Coronary artery (tissue), 2 donors: ENCODE results near the gene PAFAH2.

Source experiments
- DNase-seq: peaks from one replicate; pipeline ENCODE4 v3.0.0-alpha.2; 2017; ENCODE audit warnings: low spot score
- H3K27ac ChIP-seq, 2 donors: fragments of 200-600 bp; sonication (generic); one replicate each; pipeline ENCODE4 v1.5.1; 2016 to 2019
- H3K4me3 ChIP-seq: fragments of 200-600 bp; sonication (generic); 2 replicates; pipeline ENCODE4 v1.5.1; 2016; ENCODE audit warnings: mild to moderate bottlenecking, moderate library complexity
- TF ChIP-seq, protein P1 (sequence below): fragments of 200-600 bp; sonication (generic); IDR thresholded peaks from one replicate; pipeline ENCODE4 v1.5.1; 2019; ENCODE audit warnings: antibody characterized with exemption

Gene PAFAH2

DNA sequence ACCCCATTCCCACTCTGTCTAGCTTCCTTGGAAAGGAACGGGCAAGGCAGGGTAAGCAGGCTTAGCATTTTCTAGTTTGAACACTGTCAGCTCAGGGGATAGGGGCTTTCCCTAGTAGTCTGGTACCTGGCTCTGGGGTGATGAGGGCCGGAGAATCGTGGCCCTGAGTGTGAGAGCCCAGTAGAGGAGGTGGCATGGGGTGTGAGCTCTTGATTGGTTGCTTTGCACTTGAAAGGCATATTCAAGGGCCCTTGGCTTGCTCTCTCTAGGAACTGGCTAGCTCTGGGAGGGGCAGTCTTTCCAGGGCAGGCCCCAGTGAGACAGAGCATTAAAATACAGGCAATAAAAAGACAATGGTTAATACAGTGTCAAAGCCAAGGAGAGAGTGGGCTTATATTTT is 13.0 kb upstream of the PAFAH2 start:
- Histone ChIP-seq H3K4me3 (no peak overlapping the region), H3K27ac (no peak overlapping the region)
- TF ChIP-seq, protein P1, sequence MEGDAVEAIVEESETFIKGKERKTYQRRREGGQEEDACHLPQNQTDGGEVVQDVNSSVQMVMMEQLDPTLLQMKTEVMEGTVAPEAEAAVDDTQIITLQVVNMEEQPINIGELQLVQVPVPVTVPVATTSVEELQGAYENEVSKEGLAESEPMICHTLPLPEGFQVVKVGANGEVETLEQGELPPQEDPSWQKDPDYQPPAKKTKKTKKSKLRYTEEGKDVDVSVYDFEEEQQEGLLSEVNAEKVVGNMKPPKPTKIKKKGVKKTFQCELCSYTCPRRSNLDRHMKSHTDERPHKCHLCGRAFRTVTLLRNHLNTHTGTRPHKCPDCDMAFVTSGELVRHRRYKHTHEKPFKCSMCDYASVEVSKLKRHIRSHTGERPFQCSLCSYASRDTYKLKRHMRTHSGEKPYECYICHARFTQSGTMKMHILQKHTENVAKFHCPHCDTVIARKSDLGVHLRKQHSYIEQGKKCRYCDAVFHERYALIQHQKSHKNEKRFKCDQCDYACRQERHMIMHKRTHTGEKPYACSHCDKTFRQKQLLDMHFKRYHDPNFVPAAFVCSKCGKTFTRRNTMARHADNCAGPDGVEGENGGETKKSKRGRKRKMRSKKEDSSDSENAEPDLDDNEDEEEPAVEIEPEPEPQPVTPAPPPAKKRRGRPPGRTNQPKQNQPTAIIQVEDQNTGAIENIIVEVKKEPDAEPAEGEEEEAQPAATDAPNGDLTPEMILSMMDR: no peak
- no peak for DNase-seq

DNA sequence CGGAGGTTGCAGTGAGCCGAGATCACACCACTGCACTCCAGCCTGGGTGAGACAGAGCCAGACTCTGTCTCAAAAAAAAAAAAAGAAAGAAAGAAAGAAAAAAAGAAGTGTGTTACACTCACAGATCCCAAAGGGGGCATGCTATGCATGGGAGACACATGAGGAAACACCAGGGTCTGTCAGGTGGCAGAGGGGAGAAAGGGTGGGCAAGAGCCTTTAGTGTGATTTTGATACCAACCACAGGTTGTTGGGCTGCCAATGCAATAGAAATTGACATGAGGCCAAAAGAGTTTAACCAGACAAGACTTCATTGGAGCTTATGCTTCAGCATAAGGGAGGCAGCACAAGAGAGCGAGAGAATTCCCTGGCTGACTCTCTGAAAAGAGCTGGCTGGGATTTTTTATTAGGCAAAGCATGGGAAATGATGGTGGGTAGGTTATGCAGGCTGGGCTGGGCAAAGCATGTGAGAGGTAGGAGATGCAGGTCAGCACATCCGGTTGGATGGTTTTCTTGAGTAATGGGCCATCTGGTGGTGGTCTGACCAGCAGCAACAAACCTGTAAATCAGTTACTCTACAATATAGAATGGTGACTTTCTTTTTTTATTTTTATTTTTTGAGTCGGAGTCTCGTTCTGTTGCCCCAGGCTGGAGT is 12.1 kb upstream of the PAFAH2 start:
- no peak overlapping the region for H3K4me3 ChIP-seq
- TF ChIP-seq, protein P1: no peak
- no peak for DNase-seq

DNA sequence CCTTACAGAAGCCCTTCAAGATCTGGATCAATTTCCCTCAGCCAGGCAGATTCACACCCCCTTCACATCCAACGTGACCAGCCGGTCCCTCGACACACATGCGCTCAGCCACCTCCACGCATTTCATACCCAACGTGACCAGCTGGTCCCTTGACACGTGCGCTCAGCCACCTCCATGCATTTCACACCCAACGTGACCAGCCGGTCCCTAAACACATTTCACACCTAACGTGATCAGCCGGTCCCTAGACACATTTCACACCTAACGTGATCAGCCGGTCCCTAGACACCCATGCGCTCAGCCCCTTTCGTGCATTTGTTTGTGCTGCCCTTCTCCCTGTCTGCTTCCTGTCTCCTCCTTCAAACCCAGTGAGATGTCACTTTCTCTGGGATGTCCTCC is 8.8 kb upstream of the PAFAH2 start:
- TF ChIP-seq, protein P1: no peak
- DNase-seq: no peak

More for the DNA sequence above, 12.1 kb upstream of the PAFAH2 start:
- no peak overlapping the region for H3K27ac ChIP-seq

DNA sequence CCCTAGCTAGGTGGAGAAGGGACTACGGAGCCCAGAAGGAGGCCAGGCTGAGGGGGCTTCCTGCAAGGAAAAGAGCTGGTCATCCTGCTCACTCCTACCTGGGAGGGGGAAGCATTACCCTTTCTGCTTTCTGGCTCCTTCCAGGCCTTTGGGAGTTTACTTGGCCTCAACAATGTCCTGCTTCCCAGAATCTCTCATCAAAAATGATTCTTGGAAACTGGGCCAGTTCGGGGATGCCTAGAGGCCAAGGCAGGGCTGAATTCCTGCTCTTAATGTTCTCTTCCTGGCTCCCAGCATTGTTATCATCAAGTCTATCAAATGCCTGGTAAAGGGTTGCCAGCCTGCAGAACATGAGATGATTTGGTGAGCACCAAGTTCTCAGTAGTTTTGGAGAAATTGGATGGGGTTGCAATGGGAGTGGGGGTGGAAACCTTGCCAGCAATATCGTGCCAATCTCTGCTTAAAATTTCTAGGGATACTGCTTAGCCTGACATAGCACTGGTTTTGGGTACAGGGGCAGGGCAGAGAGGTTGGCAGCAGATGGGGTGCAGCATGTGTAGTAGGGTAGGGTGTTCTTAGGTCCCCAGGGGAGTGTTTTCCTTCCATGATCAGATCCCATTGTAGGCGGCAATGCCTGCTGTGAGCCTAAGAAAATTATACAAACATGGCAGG is 7.7 kb upstream of the PAFAH2 start:
- H3K4me3 ChIP-seq: no peak overlapping the region
- TF ChIP-seq, protein P1: no peak
- DNase-seq: no peak
- H3K27ac ChIP-seq: peak overlapping the region in 1 of 2 donors; percentile 9

More for the DNA sequence above, 8.8 kb upstream of the PAFAH2 start:
- no peak overlapping the region for H3K4me3 ChIP-seq
- H3K27ac ChIP-seq: no peak overlapping the region

DNA sequence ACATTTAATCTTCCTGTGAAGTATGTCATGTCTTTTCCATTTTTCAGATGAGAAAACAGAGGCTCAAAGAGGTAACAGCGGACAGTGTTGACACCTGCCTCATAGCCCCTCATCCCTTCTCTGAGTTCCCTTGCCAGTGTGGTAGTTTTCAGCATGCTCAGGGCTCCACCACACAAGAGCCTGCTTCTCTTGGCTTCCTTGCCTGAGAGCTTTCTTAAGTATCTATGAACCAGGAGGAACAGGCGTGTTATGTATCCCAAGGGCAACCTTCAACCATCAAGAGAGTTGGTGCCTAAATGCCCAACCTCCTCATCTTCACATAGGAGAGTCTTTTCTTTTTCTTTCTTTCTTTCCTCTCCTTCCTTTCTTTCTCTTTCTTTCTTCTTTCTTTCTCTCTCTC is 5.9 kb upstream of the PAFAH2 start:
- DNase-seq: no peak
- no peak overlapping the region for H3K27ac ChIP-seq
- H3K4me3 ChIP-seq: no peak overlapping the region
- TF ChIP-seq, protein P1: no peak

DNA sequence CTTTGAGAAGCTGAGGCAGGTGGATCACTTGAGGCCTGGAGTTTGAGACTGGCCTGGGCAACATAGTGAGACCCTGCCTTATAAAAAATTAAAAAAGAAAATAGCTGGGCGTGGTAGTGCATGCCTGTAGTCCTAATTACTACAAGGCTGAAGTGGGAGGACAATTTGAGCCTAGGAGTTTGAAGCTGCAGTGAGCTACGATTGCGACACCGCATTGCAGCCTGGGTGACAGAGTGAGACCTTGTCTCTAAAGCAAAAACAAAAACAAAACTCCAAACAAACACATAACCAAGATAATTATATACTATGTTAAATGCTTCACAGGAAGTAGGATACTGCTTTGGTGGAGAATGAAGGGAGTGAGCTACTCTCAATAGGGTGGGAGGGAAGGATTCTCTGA is 5.4 kb upstream of the PAFAH2 start:
- H3K4me3 ChIP-seq: no peak overlapping the region
- TF ChIP-seq, protein P1: no peak
- H3K27ac ChIP-seq: no peak overlapping the region
- no peak for DNase-seq
